HG02852 (cell line): ENCODE measurements around the gene GAB2.

Source experiments
- ATAC-seq: cut with Tn5 transposase; IDR thresholded peaks from one replicate; pipeline ENCODE4 v1.9.1; 2021; ENCODE audit warnings: mild to moderate bottlenecking, moderate library complexity; ENCODE audit not compliant: unreplicated experiment

The GAB2 gene

DNA sequence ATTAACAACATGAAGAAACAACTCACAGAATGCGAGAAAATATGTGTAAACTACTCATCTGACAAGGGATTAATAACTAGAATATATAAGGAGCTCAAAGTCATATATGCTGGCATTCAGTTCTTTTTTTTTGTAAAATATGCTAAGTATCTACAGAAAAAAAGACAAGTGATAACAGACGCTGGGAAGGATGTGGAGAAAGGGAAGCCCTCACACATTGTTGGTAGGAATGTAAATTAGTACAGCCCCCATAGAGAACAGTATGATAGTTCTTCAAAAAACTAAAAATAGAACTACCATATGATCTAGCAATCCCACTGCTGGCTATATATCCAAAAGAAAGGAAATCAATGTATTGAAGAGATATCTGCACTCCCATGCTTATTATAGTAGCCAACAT, 13.8 kb downstream of the GAB2 start:
- ATAC-seq = no peak

DNA sequence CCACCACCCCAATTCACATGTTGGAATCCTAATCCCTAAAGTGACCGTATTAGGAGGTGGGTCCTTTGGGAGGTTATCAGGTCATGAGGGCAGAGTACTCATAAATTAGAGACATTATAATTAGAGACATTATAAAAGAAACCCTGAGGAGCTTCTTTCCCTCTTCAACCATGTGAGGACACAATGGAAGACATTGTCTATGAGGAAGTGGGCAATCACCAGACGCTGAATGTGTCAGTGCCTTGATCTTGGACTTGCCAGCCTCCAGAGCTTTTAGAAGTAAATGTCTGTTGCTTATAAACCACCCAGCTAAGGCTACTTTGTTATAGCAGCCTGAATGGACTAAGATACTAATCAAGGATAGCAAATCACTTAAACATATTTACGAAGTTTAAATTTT, 14.8 kb downstream of the GAB2 start:
- ATAC-seq = no peak

DNA sequence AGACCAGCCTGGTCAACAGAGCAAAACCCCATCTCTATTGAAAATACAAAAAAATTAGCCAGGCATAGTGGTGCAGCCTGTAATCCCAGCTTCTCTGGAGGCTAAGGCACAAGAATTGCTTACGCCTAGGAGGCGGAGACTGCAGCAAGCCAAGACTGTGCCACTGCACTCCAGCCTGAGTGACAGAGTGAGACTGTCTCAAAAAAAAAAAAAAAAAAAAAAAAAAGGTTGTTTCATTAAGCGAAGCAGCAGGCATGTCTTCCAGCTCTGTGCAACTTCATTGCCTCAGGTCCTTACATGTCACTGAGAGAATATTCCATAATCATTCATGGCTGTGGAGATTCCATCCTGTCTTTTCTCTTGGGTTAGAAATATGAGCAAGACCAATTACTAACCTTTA, 16.9 kb downstream of the GAB2 start:
- ATAC-seq = no peak

DNA sequence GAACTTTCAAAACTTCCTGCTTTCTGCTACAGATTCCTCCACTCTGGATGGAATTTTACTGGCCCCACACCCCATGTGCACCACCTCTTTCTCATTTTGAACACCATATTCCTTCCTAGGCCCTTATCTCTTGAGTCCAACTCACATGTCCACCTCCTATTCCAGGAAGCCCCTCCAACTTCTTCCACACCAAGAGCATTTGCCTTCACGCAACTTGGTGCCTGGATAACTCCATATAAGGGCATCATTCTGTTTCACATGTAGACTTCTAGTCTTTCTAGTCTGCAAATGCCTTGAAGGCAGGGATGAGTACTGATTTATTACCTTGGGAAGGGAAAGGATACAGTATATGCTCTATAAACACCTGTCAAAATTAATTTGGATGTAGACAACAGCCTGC, 17.5 kb downstream of the GAB2 start:
- no peak for ATAC-seq

DNA sequence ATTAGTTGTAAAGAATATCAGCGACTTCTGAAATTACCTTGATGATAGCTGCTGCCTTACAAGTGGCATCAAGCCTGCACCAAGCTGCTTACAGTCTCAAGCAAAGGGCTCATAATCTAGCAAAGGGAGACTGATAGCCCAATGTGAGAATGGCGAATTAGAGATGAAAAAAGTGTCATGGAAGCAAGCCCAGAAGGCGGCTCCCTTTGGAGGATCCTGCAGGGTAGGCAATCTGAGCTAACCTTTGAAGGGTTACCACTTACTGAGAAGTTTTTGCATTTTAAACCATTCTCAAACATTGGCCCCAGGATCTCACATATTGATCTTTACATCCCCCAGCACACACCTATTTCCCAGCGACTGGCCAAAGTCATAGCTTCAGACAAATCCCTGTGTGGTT, 18.5 kb downstream of the GAB2 start:
- no peak for ATAC-seq

DNA sequence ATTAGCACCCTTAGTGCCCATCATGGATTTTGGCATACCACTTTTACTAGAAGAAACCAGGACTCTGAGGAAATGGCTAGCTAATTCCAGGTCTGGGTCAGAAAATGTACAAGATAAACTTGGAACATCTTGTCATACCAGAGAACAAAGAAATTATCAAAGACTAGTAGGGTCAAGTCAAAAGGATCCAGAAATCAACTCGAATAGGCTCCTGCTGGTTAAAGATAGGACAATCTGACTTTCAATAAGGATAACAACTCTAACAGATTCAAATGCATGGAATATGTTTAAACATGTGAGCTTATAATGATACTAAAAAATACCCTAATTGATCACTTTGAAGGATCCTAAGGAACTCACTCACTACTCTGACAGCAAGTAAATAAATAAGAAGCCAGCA, 18.9 kb downstream of the GAB2 start:
- no peak for ATAC-seq

DNA sequence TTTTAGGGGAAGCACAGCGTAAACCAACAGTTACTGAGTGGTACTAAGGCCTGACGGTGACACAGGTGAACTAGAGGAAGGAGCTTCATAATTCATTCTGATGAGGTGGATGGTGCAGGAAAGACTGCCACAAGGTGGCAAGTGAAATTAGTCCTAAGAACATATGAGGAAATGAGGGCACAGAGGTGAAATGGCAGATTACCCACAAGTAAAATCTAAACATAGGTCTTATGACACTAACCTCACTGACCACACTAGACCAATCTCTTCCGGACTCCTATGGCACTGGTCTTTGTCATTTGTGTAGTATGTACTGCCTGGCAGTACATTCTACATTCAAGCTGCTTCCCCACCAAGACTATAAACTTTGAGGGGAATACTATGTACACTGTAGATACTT, 20.2 kb downstream of the GAB2 start:
- no peak for ATAC-seq

DNA sequence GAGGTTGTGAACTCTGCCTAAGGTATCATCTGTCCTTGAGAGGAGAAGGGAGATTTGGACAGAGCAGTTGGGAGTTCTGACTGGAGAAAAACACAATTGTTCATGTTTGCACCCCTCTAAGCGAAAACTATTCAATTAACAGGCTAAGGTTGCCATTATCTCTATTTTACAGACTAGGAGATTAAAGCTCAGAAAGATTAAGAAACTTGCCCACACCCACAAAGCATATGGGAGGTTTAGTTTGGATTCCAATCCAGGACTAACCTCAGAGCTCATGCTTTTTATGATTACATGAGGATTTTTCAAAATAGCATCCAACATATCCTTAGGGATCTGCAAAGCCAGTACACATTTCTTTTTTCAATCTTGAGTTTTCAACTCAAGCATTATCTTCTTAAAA, 22.0 kb downstream of the GAB2 start:
- no peak for ATAC-seq

DNA sequence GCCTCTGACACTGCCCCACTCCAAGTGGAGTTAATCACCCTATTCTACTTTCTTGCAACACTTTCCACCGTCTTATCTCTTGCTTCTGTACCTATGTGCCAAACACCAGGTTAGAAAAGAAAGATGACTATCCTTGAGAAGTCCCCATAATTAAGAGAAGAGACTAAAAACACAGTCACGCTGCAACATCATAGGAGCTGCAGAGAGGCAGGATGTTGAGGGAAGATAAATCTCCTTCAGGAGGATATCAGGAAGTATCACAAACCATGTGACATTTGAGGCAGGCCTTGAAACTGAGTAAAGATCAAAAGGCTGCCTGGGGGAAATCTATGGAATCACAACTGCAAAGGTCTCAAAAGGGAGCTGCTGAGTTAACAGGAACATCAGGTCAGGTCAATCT, 24.8 kb downstream of the GAB2 start:
- no peak for ATAC-seq

DNA sequence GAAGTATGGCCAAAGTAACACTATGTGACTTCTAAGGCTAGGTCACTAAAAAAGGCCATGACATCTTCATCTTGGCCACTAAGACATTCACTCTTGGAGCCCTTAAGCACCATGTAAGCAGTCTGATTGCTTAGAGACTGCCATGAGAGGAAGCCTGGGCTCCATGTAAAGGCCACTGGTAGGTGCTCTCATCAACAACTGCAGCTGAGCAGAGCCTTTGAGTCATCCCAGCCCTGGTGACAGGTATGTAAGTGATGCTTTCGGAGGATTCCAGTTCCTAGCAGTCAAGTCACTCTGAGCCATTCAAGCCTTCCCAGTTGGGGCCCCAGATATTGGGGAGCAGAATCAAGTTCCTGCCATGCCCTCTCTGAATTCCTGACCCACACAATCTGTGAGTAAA, 26.2 kb downstream of the GAB2 start:
- no peak for ATAC-seq

DNA sequence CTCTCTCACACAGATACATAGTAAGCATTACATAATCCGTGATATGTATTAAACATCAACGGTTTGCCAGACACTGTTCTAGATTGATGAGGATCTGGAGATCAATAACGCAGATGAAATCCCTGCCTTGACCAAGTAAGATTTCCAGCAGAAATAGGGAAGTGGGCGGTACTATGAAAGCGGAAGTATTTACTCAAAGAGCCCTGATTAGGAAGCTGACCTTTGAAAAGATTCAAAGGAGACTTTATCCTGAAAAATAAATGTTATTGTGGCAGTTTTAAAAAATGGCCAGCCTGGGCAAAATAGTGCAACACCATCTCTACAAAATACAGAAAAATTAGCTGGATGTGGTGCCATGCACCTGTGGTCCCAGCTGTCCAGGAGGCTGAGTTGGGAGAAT, 26.8 kb downstream of the GAB2 start:
- no peak for ATAC-seq

DNA sequence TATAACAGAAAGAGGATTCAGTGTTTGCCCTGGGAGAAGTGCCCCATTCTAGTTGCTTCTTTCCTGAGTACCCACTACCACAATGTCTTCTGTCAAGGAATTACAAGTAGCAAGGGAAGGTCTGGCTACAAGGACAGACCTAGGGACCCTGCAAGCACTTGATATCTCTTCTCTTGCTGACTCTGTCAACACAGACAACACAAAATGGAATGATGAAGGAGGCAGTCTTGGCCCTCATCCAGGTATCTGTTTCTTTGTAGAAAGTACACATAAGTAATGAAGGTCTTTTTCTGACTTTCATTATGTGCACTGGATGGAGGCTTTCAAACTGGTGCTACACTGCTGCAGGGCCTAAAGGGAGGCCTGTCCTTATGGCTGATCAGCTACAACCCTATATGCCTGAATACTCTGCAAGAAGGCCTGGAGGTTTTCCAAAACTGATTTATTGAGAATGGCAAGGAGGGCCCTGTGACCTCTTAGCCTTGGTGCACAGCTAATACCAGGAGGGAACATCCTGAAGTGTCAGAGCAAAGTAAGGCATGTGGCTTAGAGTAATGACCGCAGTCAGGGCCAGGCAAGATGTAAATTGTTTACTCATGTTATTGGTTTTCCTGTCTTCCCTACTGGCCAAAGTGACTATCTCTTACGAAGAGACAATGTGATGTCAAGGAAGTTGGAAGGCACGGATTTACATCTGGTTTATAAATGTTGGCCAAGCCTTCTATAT, 31.2 kb downstream of the GAB2 start:
- no peak for ATAC-seq

DNA sequence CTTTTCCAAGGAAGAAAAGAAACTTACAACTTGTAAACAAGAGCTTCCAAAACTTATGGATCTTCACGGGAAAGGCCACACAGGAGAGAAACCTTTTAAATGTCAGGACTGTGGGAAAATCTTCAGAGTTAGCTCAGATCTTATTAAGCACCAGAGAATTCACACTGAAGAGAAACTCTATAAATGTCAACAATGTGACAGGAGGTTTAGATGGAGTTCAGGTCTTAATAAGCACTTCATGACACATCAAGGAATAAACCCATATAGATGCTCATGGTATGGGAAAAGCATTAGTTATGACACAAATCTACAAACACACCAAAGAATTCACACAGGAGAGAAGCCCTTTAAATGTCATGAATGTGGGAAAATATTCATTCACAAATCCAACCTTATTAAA, 32.4 kb downstream of the GAB2 start:
- ATAC-seq = no peak

DNA sequence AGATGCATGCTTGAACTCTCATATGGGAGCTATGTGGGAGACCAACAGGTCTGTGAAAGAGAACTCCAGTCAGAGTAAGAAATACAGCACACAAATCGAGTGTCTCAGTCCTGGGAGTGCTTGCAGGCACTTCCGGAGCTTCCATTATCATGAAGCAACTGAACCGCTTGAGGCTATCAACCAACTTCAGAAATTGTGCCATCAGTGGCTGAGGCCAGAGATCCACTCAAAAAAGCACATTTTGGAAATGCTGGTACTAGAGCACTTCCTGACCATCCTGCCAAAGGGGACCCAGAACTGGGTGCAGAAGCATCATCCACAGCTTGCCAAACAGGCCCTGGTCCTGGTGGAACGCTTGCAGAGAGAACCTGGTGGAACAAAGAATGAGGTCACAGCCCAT, 33.4 kb downstream of the GAB2 start:
- ATAC-seq = no peak

DNA sequence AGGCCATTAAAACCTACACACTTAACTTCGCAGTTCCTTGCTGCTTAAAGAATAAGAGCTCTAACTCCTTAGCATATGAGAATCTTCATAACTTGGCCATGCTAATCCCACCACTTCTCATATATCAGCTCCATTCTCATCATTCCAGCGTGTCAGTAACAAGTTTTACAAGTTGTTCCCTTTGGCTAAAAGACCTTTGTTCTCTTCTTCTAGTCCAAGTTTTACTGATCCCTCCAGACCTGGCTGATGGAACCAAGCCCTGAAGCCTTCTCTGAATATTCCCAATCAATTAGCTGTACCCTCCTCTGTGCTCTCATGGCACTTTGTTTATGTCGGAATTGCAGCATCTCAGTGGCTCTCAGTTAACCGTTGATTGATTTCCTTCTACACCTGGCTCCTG, 35.8 kb downstream of the GAB2 start:
- ATAC-seq = no peak

DNA sequence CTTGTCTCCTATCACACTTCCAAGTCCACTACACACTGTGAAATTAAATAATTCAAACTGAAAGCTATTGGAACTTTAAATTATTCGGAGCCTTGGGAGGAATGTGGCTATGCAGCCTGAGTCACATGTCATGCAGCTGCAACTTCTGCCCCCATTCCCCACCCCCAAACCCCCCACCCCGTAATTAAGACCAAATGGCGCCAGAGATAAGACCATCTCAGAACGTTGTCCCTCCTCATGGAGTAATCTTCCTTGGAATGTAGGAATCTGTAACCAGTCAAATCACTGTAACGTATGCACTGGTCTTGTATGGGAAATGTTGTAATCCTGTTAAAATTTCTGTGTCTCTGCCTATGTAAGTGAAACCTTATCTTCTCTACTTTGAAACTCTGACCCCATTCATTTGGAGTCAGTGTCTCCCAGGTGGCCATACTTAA, 37.0 kb downstream of the GAB2 start:
- ATAC-seq = no peak

DNA sequence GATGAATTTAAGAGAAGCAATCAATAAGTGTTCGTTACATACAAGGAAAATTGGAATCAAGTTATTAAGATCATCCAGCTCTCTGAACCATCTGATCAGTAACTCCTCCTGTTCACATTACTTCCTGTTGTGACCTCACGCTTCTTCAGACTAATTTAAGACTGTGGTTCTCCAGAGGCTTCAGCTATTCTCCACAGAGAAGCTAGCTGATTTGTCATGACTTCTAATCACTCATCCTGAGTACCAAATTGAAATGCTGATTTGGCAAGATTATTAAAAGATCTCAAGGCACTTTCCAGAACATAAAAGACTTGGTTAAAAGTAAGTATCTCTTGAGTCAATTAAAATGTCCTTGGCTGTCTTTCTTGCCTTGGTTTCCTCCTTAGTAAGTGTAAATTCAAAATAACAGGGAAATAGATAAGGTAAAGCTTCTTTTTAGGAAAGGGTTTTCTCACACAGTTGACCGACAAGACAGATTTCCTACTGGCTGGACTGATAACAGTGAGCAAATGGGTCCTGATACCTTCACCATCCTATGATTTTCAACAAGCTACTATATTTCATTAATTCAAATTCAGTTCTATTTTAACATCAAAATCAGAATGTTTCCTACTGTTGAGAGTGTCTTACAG, 38.5 kb downstream of the GAB2 start:
- no peak for ATAC-seq

DNA sequence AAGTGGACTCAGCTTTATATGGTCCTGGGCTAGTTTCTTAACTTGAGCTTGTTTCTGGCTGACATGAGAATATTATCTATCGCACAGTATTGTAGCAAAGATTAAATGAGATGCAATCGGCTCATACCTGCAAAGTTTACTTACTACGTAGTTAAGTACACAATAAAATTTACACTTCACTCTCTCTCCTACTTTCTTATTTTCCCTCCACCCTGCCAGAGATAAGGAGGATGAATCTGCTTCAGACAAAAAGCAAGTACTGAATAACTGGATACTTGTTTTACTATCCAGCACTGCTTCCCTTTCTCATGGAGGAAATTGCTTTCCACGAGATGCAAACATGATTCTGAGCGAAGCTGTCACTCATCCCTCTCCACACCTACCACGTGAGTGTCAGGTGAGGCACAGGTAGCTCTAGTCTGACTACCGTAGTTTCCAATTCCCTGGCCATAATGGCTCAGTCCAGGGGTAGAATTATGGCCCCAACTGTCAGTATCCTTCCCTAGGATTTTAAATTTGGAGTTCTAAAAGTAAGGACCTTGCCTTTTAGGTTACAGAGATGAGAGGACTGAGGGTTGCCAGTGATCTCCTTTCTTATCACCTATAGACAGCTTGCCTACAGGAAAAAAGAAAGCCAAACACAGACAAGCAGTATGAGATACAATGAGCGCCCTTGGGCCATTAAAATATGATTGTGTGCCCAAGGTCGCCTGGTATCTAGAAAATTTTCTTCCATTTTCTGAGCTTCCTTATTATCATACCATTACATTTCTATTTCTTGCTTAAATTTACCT, 39.8 kb downstream of the GAB2 start:
- no peak for ATAC-seq

DNA sequence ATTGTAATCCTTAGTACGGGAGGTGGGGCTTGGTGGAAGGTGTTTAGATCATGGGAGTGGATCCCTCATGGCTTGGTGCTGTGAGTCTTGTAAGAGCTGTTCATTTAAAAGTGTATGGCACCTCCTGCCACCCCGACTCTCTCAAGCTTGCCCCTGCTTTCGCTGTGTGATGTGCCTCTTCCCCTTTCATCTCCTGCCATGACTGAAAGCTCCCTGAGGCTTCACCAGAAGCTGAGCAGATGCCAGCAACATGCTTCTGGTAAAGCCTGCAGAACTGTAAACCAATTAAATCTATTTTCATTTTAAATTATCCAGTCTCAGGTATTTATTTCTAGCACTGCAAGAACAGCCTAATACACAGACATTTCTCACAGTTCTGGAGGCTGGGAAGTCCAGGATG, 40.8 kb downstream of the GAB2 start:
- ATAC-seq = no peak

DNA sequence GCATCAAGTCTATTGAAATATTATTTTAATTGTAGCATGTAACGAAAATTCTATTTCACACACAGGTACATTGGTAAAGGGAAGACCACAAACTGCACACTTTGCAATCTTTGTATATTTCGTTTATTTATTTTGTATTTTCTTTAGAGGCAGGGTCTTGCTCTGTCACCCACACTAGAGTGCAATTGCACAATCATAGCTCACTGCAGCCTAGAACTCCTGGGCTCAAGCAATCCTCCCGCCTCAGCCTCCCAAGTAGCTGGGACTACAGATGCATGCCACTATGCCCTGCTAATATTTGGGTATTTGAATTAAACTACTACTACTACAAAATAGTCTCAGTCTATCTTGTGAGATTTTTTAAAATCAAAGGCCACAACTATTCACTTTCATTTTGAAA, 42.7 kb downstream of the GAB2 start:
- no peak for ATAC-seq

DNA sequence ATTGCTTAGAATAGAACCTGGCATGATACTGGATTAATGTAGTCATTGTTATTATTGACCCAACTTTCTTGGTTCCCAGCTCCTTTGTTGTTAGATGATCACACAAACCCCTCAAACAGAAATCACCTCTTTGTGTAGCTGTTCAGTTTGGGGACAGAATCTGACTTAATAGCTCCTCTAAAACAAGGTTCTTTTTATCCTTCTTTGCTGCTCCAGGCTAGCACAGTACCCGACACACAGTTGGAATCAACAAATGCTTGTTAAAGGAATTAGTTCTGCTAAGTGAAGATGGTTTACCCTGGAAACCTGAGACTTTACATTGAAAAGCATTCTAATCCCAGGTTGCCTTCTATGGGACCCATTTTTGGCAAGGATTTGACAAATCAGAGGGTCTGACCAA, 43.9 kb downstream of the GAB2 start:
- no peak for ATAC-seq

DNA sequence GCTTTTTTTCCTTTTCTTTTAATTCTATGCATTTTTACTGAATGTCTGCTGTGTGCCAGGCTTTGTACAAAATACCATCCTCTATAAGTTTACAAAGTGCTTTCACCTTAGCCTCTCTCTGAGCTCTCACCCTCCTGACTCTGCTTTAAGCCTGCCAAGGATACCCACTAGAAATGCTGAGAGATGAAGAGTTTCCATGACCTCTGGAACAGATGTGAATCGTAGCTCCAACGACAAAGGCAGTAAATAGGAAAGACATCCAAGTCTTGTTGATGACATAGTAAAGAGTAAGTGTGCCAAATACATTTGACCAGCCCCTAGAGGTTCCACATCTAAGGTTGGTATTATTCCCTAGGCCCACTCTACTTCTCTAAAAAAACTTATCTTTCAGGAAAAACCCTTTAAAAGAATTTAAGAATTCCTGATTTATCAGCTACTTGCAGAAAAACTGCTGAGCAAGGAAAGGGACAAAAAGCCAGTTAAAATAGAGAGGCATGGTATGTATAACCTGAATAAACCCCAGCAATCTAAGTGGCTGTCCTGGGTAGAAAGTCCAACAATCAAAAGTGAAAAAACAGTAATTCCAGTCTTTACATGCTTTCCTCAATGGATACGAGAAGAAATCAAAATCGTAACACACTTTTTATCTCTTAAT, 45.4 kb downstream of the GAB2 start:
- ATAC-seq = no peak
